ENCODE measurements around the gene PRKCA. TPM values are rescaled to one million over a fixed set of nuclear protein-coding genes. Genes with fewer than 3 reads are reported as not detected.

Gene PRKCA
- total and polyA plus RNA-seq, 2 donors (not counting 3 experiments of a cell fraction or from before 2014, with no cell fraction given), result 7.5 to 34.2 TPM

- no peaks in the 10 kb centered on the region for H3K4me1 ChIP-seq (ENCODE audit: control insufficient read depth, extremely low read depth, insufficient read depth, low read length)
- intact Hi-C loops (cut with micrococcal nuclease), result no loop called here
- no peaks in the 10 kb centered on the region for H4K20me1 ChIP-seq (replicated peaks; ENCODE audit: control insufficient read depth, extremely low read depth, insufficient read depth, low read length)
- dilution Hi-C loops (cut with MboI; ENCODE audit: extremely low pct_ligation_motif_present, low sequenced_read_pairs), result no loop called here
- H2AFZ ChIP-seq (ENCODE audit: low read depth, low read length), result no peak overlapping the region
- ChIA-PET POLR2A (no interaction called here), CTCF (interaction anchor here (1.0 to 1.1 kb wide), 2 partner anchors 9 to 209 kb away, joined by 4 to 6 read pairs; no protein-coding TSS in a partner anchor)
- H3K9me1 ChIP-seq (replicated peaks; ENCODE audit: control insufficient read depth, extremely low read depth, insufficient read depth, low read length), result no peaks in the 10 kb centered on the region
- BruUV-seq (replicated peaks), result no TSS peak
- H3K4me3 ChIP-seq (replicated peaks in 1 of 3; ENCODE audit: insufficient read depth in 1 of 3, low read depth in 1 of 3, low read length in 3 of 3), result no peak overlapping the region
- H3K9ac ChIP-seq (replicated peaks; ENCODE audit: extremely low read depth, insufficient read depth, low read length), result no peak overlapping the region
- FAIRE-seq, result no peak
- TF ChIP-seq JUN (IDR thresholded peaks at IDR 0.05; ENCODE audit: borderline replicate concordance, insufficient read depth, insufficient read length, low read depth), result no peak
- TF ChIP-seq POLR2A (IDR thresholded peaks at IDR 0.05; ENCODE audit: low read depth, low read length), result no peak
- TF ChIP-seq, protein P1, sequence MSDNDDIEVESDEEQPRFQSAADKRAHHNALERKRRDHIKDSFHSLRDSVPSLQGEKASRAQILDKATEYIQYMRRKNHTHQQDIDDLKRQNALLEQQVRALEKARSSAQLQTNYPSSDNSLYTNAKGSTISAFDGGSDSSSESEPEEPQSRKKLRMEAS (IDR thresholded peaks at IDR 0.05; ENCODE audit: insufficient read depth, insufficient read length), result no peak
- no peak for TF ChIP-seq POLR2AphosphoS5 (IDR thresholded peaks at IDR 0.05; ENCODE audit: insufficient read depth, low read depth, low read length)
- TF ChIP-seq, protein P2, sequence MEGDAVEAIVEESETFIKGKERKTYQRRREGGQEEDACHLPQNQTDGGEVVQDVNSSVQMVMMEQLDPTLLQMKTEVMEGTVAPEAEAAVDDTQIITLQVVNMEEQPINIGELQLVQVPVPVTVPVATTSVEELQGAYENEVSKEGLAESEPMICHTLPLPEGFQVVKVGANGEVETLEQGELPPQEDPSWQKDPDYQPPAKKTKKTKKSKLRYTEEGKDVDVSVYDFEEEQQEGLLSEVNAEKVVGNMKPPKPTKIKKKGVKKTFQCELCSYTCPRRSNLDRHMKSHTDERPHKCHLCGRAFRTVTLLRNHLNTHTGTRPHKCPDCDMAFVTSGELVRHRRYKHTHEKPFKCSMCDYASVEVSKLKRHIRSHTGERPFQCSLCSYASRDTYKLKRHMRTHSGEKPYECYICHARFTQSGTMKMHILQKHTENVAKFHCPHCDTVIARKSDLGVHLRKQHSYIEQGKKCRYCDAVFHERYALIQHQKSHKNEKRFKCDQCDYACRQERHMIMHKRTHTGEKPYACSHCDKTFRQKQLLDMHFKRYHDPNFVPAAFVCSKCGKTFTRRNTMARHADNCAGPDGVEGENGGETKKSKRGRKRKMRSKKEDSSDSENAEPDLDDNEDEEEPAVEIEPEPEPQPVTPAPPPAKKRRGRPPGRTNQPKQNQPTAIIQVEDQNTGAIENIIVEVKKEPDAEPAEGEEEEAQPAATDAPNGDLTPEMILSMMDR (IDR thresholded peaks at IDR 0.05; ENCODE audit: extremely low read depth in 1 of 2, insufficient read depth in 1 of 2, low read depth in 1 of 2, low read length in 2 of 2), result no peak
- no peak for TF ChIP-seq EZH2 (IDR thresholded peaks at IDR 0.05; ENCODE audit: borderline replicate concordance, low read depth, low read length, severe bottlenecking)
- no peaks in the 10 kb centered on the region for H3K9me3 ChIP-seq (replicated peaks; ENCODE audit: control insufficient read depth, insufficient read depth, low read length)
- no peaks in the 10 kb centered on the region for H3K36me3 ChIP-seq (ENCODE audit: control insufficient read depth in 2 of 2, extremely low read depth in 1 of 2, insufficient read depth in 2 of 2, low read length in 2 of 2)
- H3K27me3 ChIP-seq (ENCODE audit: control insufficient read depth in 2 of 2, insufficient read depth in 2 of 2, low read length in 2 of 2), result no peaks in the 10 kb centered on the region
- no peak for DNase-seq (ENCODE audit: low read depth, low spot score)
- H3K27ac ChIP-seq (ENCODE audit: insufficient read depth, low read depth, low read length), result no peak overlapping the region
- H3K4me2 ChIP-seq (ENCODE audit: insufficient read depth, low read length), result no peak overlapping the region
- H3K79me2 ChIP-seq (ENCODE audit: control insufficient read depth, insufficient read depth, low read length), result no peaks in the 10 kb centered on the region
These were observed 255.5 kb downstream of the PRKCA start for GRCh38 chr17:66557886-66558285.

GRCh38 chr17:66560691-66561090 lies 258.3 kb downstream of the PRKCA start:
- H3K4me2 ChIP-seq (ENCODE audit: insufficient read depth, low read length), result no peak overlapping the region
- no peak overlapping the region for H2AFZ ChIP-seq (ENCODE audit: low read depth, low read length)
- H3K9ac ChIP-seq (replicated peaks; ENCODE audit: extremely low read depth, insufficient read depth, low read length), result no peak overlapping the region
- H3K27ac ChIP-seq (ENCODE audit: insufficient read depth, low read depth, low read length), result no peak overlapping the region
- no peak overlapping the region for H3K4me3 ChIP-seq (replicated peaks in 1 of 3; ENCODE audit: insufficient read depth in 1 of 3, low read depth in 1 of 3, low read length in 3 of 3)
- FAIRE-seq (no peak), DNase-seq (ENCODE audit: low read depth, low spot score) (no peak)
- H3K9me3 ChIP-seq (replicated peaks; ENCODE audit: control insufficient read depth, insufficient read depth, low read length), result no peaks in the 10 kb centered on the region
- H3K27me3 ChIP-seq (ENCODE audit: control insufficient read depth in 2 of 2, insufficient read depth in 2 of 2, low read length in 2 of 2), result no peaks in the 10 kb centered on the region
- peaks cover 7% of the 10 kb centered on the region for H3K4me1 ChIP-seq (ENCODE audit: control insufficient read depth, extremely low read depth, insufficient read depth, low read length)
- BruUV-seq (replicated peaks), result no TSS peak
- dilution Hi-C loops (cut with MboI; ENCODE audit: extremely low pct_ligation_motif_present, low sequenced_read_pairs), result no loop called here
- intact Hi-C loops (cut with micrococcal nuclease), result no loop called here
- H3K9me1 ChIP-seq (replicated peaks; ENCODE audit: control insufficient read depth, extremely low read depth, insufficient read depth, low read length), result no peaks in the 10 kb centered on the region
- no peaks in the 10 kb centered on the region for H4K20me1 ChIP-seq (replicated peaks; ENCODE audit: control insufficient read depth, extremely low read depth, insufficient read depth, low read length)
- TF ChIP-seq, protein P1 (IDR thresholded peaks at IDR 0.05; ENCODE audit: insufficient read depth, insufficient read length), result no peak
- TF ChIP-seq, protein P2 (IDR thresholded peaks at IDR 0.05; ENCODE audit: extremely low read depth in 1 of 2, insufficient read depth in 1 of 2, low read depth in 1 of 2, low read length in 2 of 2), result no peak
- TF ChIP-seq POLR2AphosphoS5 (IDR thresholded peaks at IDR 0.05; ENCODE audit: insufficient read depth, low read depth, low read length), result no peak
- no peak for TF ChIP-seq GATA2 (IDR thresholded peaks at IDR 0.05; ENCODE audit: insufficient read depth, insufficient read length, low read depth, low read length)
- TF ChIP-seq JUN (IDR thresholded peaks at IDR 0.05; ENCODE audit: borderline replicate concordance, insufficient read depth, insufficient read length, low read depth), result no peak
- no peak for TF ChIP-seq EZH2 (IDR thresholded peaks at IDR 0.05; ENCODE audit: borderline replicate concordance, low read depth, low read length, severe bottlenecking)
- TF ChIP-seq FOS (IDR thresholded peaks at IDR 0.05; ENCODE audit: borderline replicate concordance, insufficient read depth, low read length), result no peak
- no peak for TF ChIP-seq MYC (IDR thresholded peaks at IDR 0.05; ENCODE audit: low read depth, low read length)
- no peak for TF ChIP-seq POLR2A (IDR thresholded peaks at IDR 0.05; ENCODE audit: low read depth, low read length)
- no peaks in the 10 kb centered on the region for H3K36me3 ChIP-seq (ENCODE audit: control insufficient read depth in 2 of 2, extremely low read depth in 1 of 2, insufficient read depth in 2 of 2, low read length in 2 of 2)
- POLR2A ChIA-PET, result no interaction called here
- no peaks in the 10 kb centered on the region for H3K79me2 ChIP-seq (ENCODE audit: control insufficient read depth, insufficient read depth, low read length)
- CTCF ChIA-PET, result no interaction called here

Data from endothelial cell of umbilical vein (primary cell).